ENCODE data around the gene BIRC2.

The BIRC2 gene

DNA sequence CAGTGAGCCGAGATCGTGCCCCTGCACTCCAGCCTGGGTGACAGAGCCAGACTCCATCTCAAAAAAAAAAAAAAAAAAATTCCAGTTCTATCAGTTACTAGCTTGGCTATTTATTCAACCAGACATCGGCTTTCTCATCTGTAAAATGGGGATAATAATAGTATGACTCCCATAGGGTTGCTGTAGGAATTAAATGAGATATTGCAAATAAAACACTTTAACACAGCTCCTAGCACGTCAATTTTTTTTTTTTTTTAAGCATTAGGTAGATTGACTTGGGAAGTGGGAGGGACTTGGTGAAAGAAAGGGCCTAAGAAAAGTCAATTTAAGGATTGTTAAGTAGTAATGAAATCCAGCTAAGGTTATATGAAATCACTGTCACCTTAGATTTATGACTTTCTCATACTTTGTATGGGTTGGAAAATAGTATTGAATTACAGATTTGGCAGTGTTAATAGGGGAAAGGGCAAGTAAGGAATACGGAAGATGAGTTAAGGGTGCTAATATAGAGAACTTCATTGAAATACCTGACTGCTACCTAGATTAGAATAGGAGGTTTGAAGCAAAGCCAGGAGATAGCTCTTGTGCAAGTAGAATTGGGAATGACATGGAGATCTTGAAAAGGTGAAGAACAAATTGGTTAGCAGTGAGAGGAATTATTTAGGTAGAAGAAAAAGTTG lies 28.8 kb downstream of the BIRC2 start:
- TF ChIP-seq FOXP2 (optimal IDR thresholded peaks at IDR 0.05; ENCODE audit: borderline replicate concordance, extremely low read depth, extremely low read length, insufficient read depth) (no peak), TAF1 (IDR thresholded peaks at IDR 0.05; ENCODE audit: borderline replicate concordance, insufficient read depth, low read length) (no peak), SIN3A (IDR thresholded peaks at IDR 0.05; ENCODE audit: borderline replicate concordance, insufficient read depth, low read length) (no peak), POLR2AphosphoS5 (IDR thresholded peaks at IDR 0.05; ENCODE audit: low read depth, low read length) (no peak)
- TF ChIP-seq, protein P1, sequence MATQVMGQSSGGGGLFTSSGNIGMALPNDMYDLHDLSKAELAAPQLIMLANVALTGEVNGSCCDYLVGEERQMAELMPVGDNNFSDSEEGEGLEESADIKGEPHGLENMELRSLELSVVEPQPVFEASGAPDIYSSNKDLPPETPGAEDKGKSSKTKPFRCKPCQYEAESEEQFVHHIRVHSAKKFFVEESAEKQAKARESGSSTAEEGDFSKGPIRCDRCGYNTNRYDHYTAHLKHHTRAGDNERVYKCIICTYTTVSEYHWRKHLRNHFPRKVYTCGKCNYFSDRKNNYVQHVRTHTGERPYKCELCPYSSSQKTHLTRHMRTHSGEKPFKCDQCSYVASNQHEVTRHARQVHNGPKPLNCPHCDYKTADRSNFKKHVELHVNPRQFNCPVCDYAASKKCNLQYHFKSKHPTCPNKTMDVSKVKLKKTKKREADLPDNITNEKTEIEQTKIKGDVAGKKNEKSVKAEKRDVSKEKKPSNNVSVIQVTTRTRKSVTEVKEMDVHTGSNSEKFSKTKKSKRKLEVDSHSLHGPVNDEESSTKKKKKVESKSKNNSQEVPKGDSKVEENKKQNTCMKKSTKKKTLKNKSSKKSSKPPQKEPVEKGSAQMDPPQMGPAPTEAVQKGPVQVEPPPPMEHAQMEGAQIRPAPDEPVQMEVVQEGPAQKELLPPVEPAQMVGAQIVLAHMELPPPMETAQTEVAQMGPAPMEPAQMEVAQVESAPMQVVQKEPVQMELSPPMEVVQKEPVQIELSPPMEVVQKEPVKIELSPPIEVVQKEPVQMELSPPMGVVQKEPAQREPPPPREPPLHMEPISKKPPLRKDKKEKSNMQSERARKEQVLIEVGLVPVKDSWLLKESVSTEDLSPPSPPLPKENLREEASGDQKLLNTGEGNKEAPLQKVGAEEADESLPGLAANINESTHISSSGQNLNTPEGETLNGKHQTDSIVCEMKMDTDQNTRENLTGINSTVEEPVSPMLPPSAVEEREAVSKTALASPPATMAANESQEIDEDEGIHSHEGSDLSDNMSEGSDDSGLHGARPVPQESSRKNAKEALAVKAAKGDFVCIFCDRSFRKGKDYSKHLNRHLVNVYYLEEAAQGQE (IDR thresholded peaks at IDR 0.05; ENCODE audit: insufficient read depth in 1 of 2, low read depth in 2 of 2, low read length in 2 of 2): no peak

DNA sequence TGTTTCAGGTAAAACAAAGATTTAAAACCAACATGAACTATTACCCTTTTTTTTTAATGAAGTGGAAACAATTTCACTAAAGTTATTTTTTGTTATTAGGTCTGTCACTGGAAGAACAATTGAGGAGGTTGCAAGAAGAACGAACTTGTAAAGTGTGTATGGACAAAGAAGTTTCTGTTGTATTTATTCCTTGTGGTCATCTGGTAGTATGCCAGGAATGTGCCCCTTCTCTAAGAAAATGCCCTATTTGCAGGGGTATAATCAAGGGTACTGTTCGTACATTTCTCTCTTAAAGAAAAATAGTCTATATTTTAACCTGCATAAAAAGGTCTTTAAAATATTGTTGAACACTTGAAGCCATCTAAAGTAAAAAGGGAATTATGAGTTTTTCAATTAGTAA lies 30.9 kb downstream of the BIRC2 start:
- TF ChIP-seq SIN3A (IDR thresholded peaks at IDR 0.05; ENCODE audit: borderline replicate concordance, insufficient read depth, low read length): no peak
- TF ChIP-seq, protein P1 (IDR thresholded peaks at IDR 0.05; ENCODE audit: insufficient read depth in 1 of 2, low read depth in 2 of 2, low read length in 2 of 2): no peak
- TF ChIP-seq POLR2AphosphoS5 (IDR thresholded peaks at IDR 0.05; ENCODE audit: low read depth, low read length): no peak
- no peak for TF ChIP-seq FOXP2 (optimal IDR thresholded peaks at IDR 0.05; ENCODE audit: borderline replicate concordance, extremely low read depth, extremely low read length, insufficient read depth)
- TF ChIP-seq TAF1 (IDR thresholded peaks at IDR 0.05; ENCODE audit: borderline replicate concordance, insufficient read depth, low read length): no peak

GRCh38 chr11:102378818-102379217 lies 31.8 kb downstream of the BIRC2 start:
- TF ChIP-seq POLR2AphosphoS5 (IDR thresholded peaks at IDR 0.05; ENCODE audit: low read depth, low read length) (no peak), FOXP2 (optimal IDR thresholded peaks at IDR 0.05; ENCODE audit: borderline replicate concordance, extremely low read depth, extremely low read length, insufficient read depth) (no peak), SIN3A (IDR thresholded peaks at IDR 0.05; ENCODE audit: borderline replicate concordance, insufficient read depth, low read length) (no peak), TAF1 (IDR thresholded peaks at IDR 0.05; ENCODE audit: borderline replicate concordance, insufficient read depth, low read length) (no peak)
- TF ChIP-seq, protein P1 (IDR thresholded peaks at IDR 0.05; ENCODE audit: insufficient read depth in 1 of 2, low read depth in 2 of 2, low read length in 2 of 2): no peak

GRCh38 chr11:102382384-102382783 lies 35.4 kb downstream of the BIRC2 start:
- TF ChIP-seq POLR2AphosphoS5 (IDR thresholded peaks at IDR 0.05; ENCODE audit: low read depth, low read length) (no peak), SIN3A (IDR thresholded peaks at IDR 0.05; ENCODE audit: borderline replicate concordance, insufficient read depth, low read length) (no peak), TAF1 (IDR thresholded peaks at IDR 0.05; ENCODE audit: borderline replicate concordance, insufficient read depth, low read length) (no peak), FOXP2 (optimal IDR thresholded peaks at IDR 0.05; ENCODE audit: borderline replicate concordance, extremely low read depth, extremely low read length, insufficient read depth) (no peak)
- TF ChIP-seq, protein P1 (IDR thresholded peaks at IDR 0.05; ENCODE audit: insufficient read depth in 1 of 2, low read depth in 2 of 2, low read length in 2 of 2): no peak
